ENCODE data around the gene SEC23A.
"Not testable (repeated sequence)": the region's sequence is repeated elsewhere in the genome, so short reads cannot be mapped to it uniquely, and the experiment has no call there.

GRCh38 chr14:39143226-39143625 lies 40.2 kb upstream of the SEC23A start:
- not testable (repeated sequence) for TF ChIP-seq CTCF, POLR2A, POLR2AphosphoS5 (IDR thresholded peaks at IDR 0.05)
